Fibroblast of lung (primary cell): Measurements from ENCODE around the gene CD151. TPM values are rescaled to one million over a fixed set of nuclear protein-coding genes. Genes with fewer than 3 reads are reported as not detected.

Source experiments
- DNase-seq, 2 donors: peaks; one replicate each; pipeline versions ENCODE4 v3.0.0 to v3.0.0-alpha.2; 2010; ENCODE audit warnings: low read depth in 2 of 2
- H2AFZ ChIP-seq: 2 replicates; pipeline ENCODE4 v1.5.1; 2012; ENCODE audit warnings: low read length, control low read depth, inconsistent platforms
- H3K27ac ChIP-seq: 2 replicates; pipeline ENCODE4 v1.5.1; 2011; ENCODE audit warnings: low read length, control low read depth; ENCODE audit not compliant: insufficient read depth
- H3K27me3 ChIP-seq: 2 replicates; pipeline ENCODE4 v1.5.1; 2011; ENCODE audit warnings: mild to moderate bottlenecking, low read length; ENCODE audit not compliant: control insufficient read depth, insufficient read depth
- H3K36me3 ChIP-seq: 2 replicates; pipeline ENCODE4 v1.5.1; 2011; ENCODE audit warnings: low read length; ENCODE audit not compliant: control insufficient read depth, insufficient read depth
- H3K4me1 ChIP-seq: 2 replicates; pipeline ENCODE4 v1.5.1; 2011; ENCODE audit warnings: low read length; ENCODE audit not compliant: control insufficient read depth, insufficient read depth; ENCODE audit errors: extremely low read depth
- H3K4me2 ChIP-seq: 2 replicates; pipeline ENCODE4 v1.5.1; 2011; ENCODE audit warnings: low read length, control low read depth; ENCODE audit not compliant: insufficient read depth; ENCODE audit errors: extremely low read depth
- H3K4me3 ChIP-seq, 4 experiments: fragments of 200-600 bp in 1 of 4; sonication (generic) in 1 of 4; replicated peaks in 1 of 4; 2 replicates each; pipeline ENCODE4 v1.5.1; 2011 to 2016; ENCODE audit warnings: low read length in 4 of 4, low read depth in 3 of 4, mild to moderate bottlenecking in 3 of 4, control low read depth in 2 of 4, inconsistent platforms in 1 of 4, mixed read lengths in 1 of 4; ENCODE audit not compliant: insufficient read depth in 1 of 4; ENCODE audit errors: control extremely low read depth in 1 of 4
- H3K79me2 ChIP-seq: 2 replicates; pipeline ENCODE4 v1.5.1; 2012; ENCODE audit warnings: mild to moderate bottlenecking, low read length, inconsistent platforms; ENCODE audit not compliant: control insufficient read depth, insufficient read depth
- H3K9ac ChIP-seq: 2 replicates; pipeline ENCODE4 v1.5.1; 2011; ENCODE audit warnings: mild to moderate bottlenecking, low read length, control low read depth; ENCODE audit not compliant: insufficient read depth
- H3K9me3 ChIP-seq: 2 replicates; pipeline ENCODE4 v1.5.1; 2012; ENCODE audit warnings: low read depth, low read length; ENCODE audit not compliant: control insufficient read depth, insufficient read depth
- H4K20me1 ChIP-seq: 2 replicates; pipeline ENCODE4 v1.5.1; 2011; ENCODE audit warnings: low read length; ENCODE audit not compliant: control insufficient read depth, insufficient read depth; ENCODE audit errors: extremely low read depth
- CTCF ChIP-seq, 2 donors: IDR thresholded peaks in 1 of 2; conservative IDR thresholded peaks in 1 of 2; 1 replicate in 1 of 2; 2 replicates in 1 of 2; pipeline ENCODE4 v1.5.1; 2011 to 2012; ENCODE audit warnings: low read length in 2 of 2, control low read depth in 1 of 2, inconsistent platforms in 1 of 2, low read depth in 1 of 2, mild to moderate bottlenecking in 1 of 2
- EZH2 ChIP-seq: IDR thresholded peaks from 2 replicates; pipeline ENCODE4 v1.5.1; 2012; ENCODE audit warnings: low read length, control low read depth, mild to moderate bottlenecking; ENCODE audit errors: missing control alignments
- polyA plus RNA-seq, 2 donors: library from polyadenylated mRNA; depleted of rRNA in 1 of 2; stranded (reverse) in 1 of 2; unstranded in 1 of 2; fragments of >200 nt; gene quantifications; 2 replicates each; pipeline ENCODE4 v1.2.1, GENCODE V29; 2011 to 2012; ENCODE audit warnings: missing spikeins in 1 of 2
- total RNA-seq: library from RNA; depleted of rRNA; stranded (reverse); fragments of >200 nt; gene quantifications from 2 replicates; pipeline ENCODE4 v1.2.1, GENCODE V29; 2014

The CD151 gene
- total and polyA plus RNA-seq, 2 donors (not counting 1 experiment from before 2014, with no cell fraction given), result 547 to 711 TPM

- H2AFZ ChIP-seq, result no peak overlapping the region
- no peaks in the 10 kb centered on the region for H3K36me3 ChIP-seq
- no peaks in the 10 kb centered on the region for H4K20me1 ChIP-seq
- TF ChIP-seq CTCF (conservative IDR thresholded peaks at IDR 0.05 in 1 of 2, IDR thresholded peaks at IDR 0.05 in 1 of 2; ENCODE audit: low read depth in 1 of 2, low read length in 2 of 2) (no peak), EZH2 (no peak)
- DNase-seq, result no peak
- H3K4me1 ChIP-seq, result no peaks in the 10 kb centered on the region
- H3K4me2 ChIP-seq, result no peak overlapping the region
- H3K9me3 ChIP-seq, result no peaks in the 10 kb centered on the region
- no peaks in the 10 kb centered on the region for H3K27me3 ChIP-seq
- H3K79me2 ChIP-seq, result no peaks in the 10 kb centered on the region
- H3K4me3 ChIP-seq, result no peak overlapping the region
- no peak overlapping the region for H3K27ac ChIP-seq
- H3K9ac ChIP-seq, result no peak overlapping the region
These were observed 47.7 kb downstream of the CD151 start for GRCh38 chr11:880447-880846.

DNA sequence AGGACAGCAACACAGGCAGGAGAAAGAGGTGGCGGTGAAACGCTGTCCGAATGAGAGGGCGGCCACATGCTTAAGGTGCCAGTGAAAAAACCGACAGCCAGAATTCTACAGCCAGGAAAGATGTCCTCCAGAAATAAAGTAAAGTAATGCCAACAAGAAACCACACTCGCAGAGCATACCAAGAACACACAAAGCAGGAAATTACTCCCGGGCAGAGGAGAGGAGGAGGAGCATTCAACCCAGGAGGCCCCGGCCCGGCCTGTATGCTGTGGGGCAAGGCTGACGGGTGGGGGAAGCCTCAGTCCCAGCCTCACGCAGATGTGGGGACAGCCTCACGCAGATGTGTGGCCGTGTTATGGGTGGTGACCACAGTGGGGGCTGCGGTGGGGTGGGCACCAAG, 49.8 kb downstream of the CD151 start:
- Histone ChIP-seq H3K4me1 (no peaks in the 10 kb centered on the region), H3K4me2 (no peak overlapping the region), H2AFZ (no peak overlapping the region), H3K79me2 (no peaks in the 10 kb centered on the region), H3K27me3 (no peaks in the 10 kb centered on the region), H3K36me3 (peaks cover 3% of the 10 kb centered on the region), H3K4me3 (no peak overlapping the region), H4K20me1 (no peaks in the 10 kb centered on the region), H3K9ac (no peak overlapping the region), H3K9me3 (no peaks in the 10 kb centered on the region), H3K27ac (no peak overlapping the region)
- DNase-seq, result no peak
- no peak for TF ChIP-seq CTCF (conservative IDR thresholded peaks at IDR 0.05 in 1 of 2, IDR thresholded peaks at IDR 0.05 in 1 of 2; ENCODE audit: low read depth in 1 of 2, low read length in 2 of 2)
- TF ChIP-seq EZH2, result no peak

GRCh38 chr11:883527-883926, 50.8 kb downstream of the CD151 start:
- TF ChIP-seq EZH2, result no peak
- no peak for TF ChIP-seq CTCF (conservative IDR thresholded peaks at IDR 0.05 in 1 of 2, IDR thresholded peaks at IDR 0.05 in 1 of 2; ENCODE audit: low read depth in 1 of 2, low read length in 2 of 2)
- no peak for DNase-seq
- H3K36me3 ChIP-seq, result peaks cover 3% of the 10 kb centered on the region
- no peaks in the 10 kb centered on the region for H4K20me1 ChIP-seq
- H3K4me2 ChIP-seq, result no peak overlapping the region
- H3K79me2 ChIP-seq, result no peaks in the 10 kb centered on the region
- H3K27me3 ChIP-seq, result no peaks in the 10 kb centered on the region
- H3K27ac ChIP-seq, result no peak overlapping the region
- no peak overlapping the region for H3K4me3 ChIP-seq
- H3K9ac ChIP-seq, result no peak overlapping the region
- no peaks in the 10 kb centered on the region for H3K9me3 ChIP-seq
- H3K4me1 ChIP-seq, result no peaks in the 10 kb centered on the region
- no peak overlapping the region for H2AFZ ChIP-seq
